Fibroblast of pulmonary artery (primary cell): ENCODE results near the gene GRB10.

Source experiments
- DNase-seq: peaks from one replicate; pipeline ENCODE4 v3.0.0-alpha.2; 2010; ENCODE audit warnings: low read depth
- H3K4me3 ChIP-seq: replicated peaks from 2 replicates; pipeline ENCODE4 v1.5.1; 2011; ENCODE audit warnings: low read depth, mild to moderate bottlenecking, control low read depth, low read length, moderate library complexity
- CTCF ChIP-seq: IDR thresholded peaks from 2 replicates; pipeline ENCODE4 v1.5.1; 2011; ENCODE audit warnings: mild to moderate bottlenecking, control low read depth, low read length, inconsistent platforms; ENCODE audit errors: missing control alignments

The GRB10 gene

GRCh38 chr7:50735333-50735732 lies 47.4 kb downstream of the GRB10 start:
- H3K4me3 ChIP-seq = no peak overlapping the region
- DNase-seq = no peak
- no peak for TF ChIP-seq CTCF

- no peak for TF ChIP-seq CTCF
- no peak overlapping the region for H3K4me3 ChIP-seq
- no peak for DNase-seq
These were observed 48.5 kb downstream of the GRB10 start for GRCh38 chr7:50734246-50734645.

GRCh38 chr7:50733552-50733951 lies 49.1 kb downstream of the GRB10 start:
- peak; percentile 64 for DNase-seq
- H3K4me3 ChIP-seq = no peak overlapping the region
- no peak for TF ChIP-seq CTCF

GRCh38 chr7:50731703-50732582 lies 50.8 kb downstream of the GRB10 start:
- no peak overlapping the region for H3K4me3 ChIP-seq
- DNase-seq = no peak
- no peak for TF ChIP-seq CTCF

- peak; percentile 8 for DNase-seq
- TF ChIP-seq CTCF = no peak
- H3K4me3 ChIP-seq = no peak overlapping the region
These were observed 52.0 kb downstream of the GRB10 start for GRCh38 chr7:50730446-50731400.

- no peak overlapping the region for H3K4me3 ChIP-seq
- no peak for TF ChIP-seq CTCF
- peak; percentile 22 for DNase-seq
These were observed 52.7 kb downstream of the GRB10 start for GRCh38 chr7:50729962-50730361.
